Esophagus muscularis mucosa (tissue), 4 donors: ENCODE measurements around the gene CCDC83. TPM values are rescaled to one million over a fixed set of nuclear protein-coding genes. Genes with fewer than 3 reads are reported as not detected.
A peak's percentile ranks its signal among the peaks of the same experiment; 100 is the strongest.
"Not testable (repeated sequence)": the region's sequence is repeated elsewhere in the genome, so short reads cannot be mapped to it uniquely, and the experiment has no call there.

Experiments
- DNase-seq: peaks from one replicate; pipeline ENCODE4 v3.0.0-alpha.2; 2017; ENCODE audit errors: extremely low spot score
- H3K27ac ChIP-seq, 4 donors: fragments of 200-600 bp; sonication (generic); replicated peaks in 1 of 4; 1 replicate in 3 of 4; 2 replicates in 1 of 4; pipeline ENCODE4 v1.5.1; 2016 to 2019; ENCODE audit warnings: mild to moderate bottlenecking in 1 of 4
- H3K27me3 ChIP-seq, 4 donors: fragments of 200-600 bp; sonication (generic); one replicate each; pipeline versions ENCODE4 v1.5.1 to v1.6.0; 2016 to 2019
- H3K36me3 ChIP-seq, 4 donors: fragments of 200-600 bp; sonication (generic); one replicate each; pipeline ENCODE4 v1.5.1; 2016 to 2019
- H3K4me1 ChIP-seq, 4 donors: fragments of 200-600 bp; sonication (generic); one replicate each; pipeline ENCODE4 v1.5.1; 2016 to 2019
- H3K4me3 ChIP-seq, 4 donors: fragments of 200-600 bp; sonication (generic); 1 replicate in 2 of 4; 2 replicates in 2 of 4; pipeline ENCODE4 v1.5.1; 2016 to 2019; ENCODE audit warnings: mild to moderate bottlenecking in 4 of 4, moderate library complexity in 1 of 4
- H3K9me3 ChIP-seq, 4 donors: fragments of 200-600 bp; sonication (generic); 1 replicate in 3 of 4; 2 replicates in 1 of 4; pipeline ENCODE4 v1.5.1; 2016 to 2019
- CTCF ChIP-seq, 3 experiments: fragments of 200-600 bp in 2 of 3; fragments of 450-650 bp in 1 of 3; sonication (generic) in 2 of 3; IDR thresholded peaks; one replicate each; pipeline ENCODE4 v1.5.1; 2017 to 2019; ENCODE audit warnings: antibody characterized with exemption in 3 of 3, mild to moderate bottlenecking in 2 of 3, moderate library complexity in 1 of 3
- EP300 ChIP-seq: sonication (generic); formaldehyde crosslinking; IDR thresholded peaks from one replicate; pipeline ENCODE4 v1.6.1; 2017; ENCODE audit warnings: antibody characterized with exemption
- POLR2A ChIP-seq: fragments of 450-650 bp; IDR thresholded peaks from one replicate; pipeline ENCODE4 v1.6.1; 2017; ENCODE audit warnings: antibody characterized with exemption, moderate library complexity, mild to moderate bottlenecking, low read depth
- POLR2AphosphoS5 ChIP-seq, 2 donors: sonication (generic); formaldehyde crosslinking; IDR thresholded peaks; one replicate each; pipeline ENCODE4 v1.6.1; 2017; ENCODE audit warnings: antibody characterized with exemption in 2 of 2
- WGBS: methylation state at CpG from one replicate; pipeline ENCODE4 v1.1.5; 2018; 5-methylcytosine and 5-hydroxymethylcytosine counted together
- intact Hi-C: fragments of 100-400 bp; cut with DNase I; formaldehyde crosslinking; loops from one replicate; pipeline ENCODE4 v1.15.1; 2023
- total RNA-seq, 4 donors: library from RNA; depleted of rRNA; stranded (reverse); fragments of >200 nt; gene quantifications; one replicate each; pipeline versions ENCODE4 v1.1.0 to v1.2.1, GENCODE V29; 2016

The CCDC83 gene
- total RNA-seq, 4 donors from 2014 or later = not detected

- TF ChIP-seq EP300 (no peak), CTCF (IDR thresholded peaks at IDR 0.05) (no peak), POLR2AphosphoS5 (IDR thresholded peaks at IDR 0.05) (no peak), POLR2A (no peak)
- WGBS = 69% methylated on average over 1 of the region's 1 CpG
Measured at GRCh38 chr11:85923455-85923854, 68.3 kb downstream of the CCDC83 start.

GRCh38 chr11:85926653-85927214 lies 71.6 kb downstream of the CCDC83 start:
- H3K4me3 ChIP-seq, DNase-seq, H3K9me3 ChIP-seq, H3K27me3 ChIP-seq, intact Hi-C loops, H3K27ac ChIP-seq, H3K4me1 ChIP-seq, H3K36me3 ChIP-seq: not testable (repeated sequence)
- 95% methylated on average over 2 of the region's 2 CpGs for WGBS

More at GRCh38 chr11:85923455-85923854, 68.3 kb downstream of the CCDC83 start:
- DNase-seq = no peak
- H3K36me3 ChIP-seq = no peaks in the 10 kb centered on the region
- H3K27ac ChIP-seq = no peak overlapping the region
- peaks cover 0 to 5% (median 0%) of the 10 kb centered on the region in 4 donors for H3K27me3 ChIP-seq
- H3K4me1 ChIP-seq = no peaks in the 10 kb centered on the region
- H3K4me3 ChIP-seq = no peak overlapping the region
- H3K9me3 ChIP-seq = no peaks in the 10 kb centered on the region
- intact Hi-C loops = no loop called here

DNA sequence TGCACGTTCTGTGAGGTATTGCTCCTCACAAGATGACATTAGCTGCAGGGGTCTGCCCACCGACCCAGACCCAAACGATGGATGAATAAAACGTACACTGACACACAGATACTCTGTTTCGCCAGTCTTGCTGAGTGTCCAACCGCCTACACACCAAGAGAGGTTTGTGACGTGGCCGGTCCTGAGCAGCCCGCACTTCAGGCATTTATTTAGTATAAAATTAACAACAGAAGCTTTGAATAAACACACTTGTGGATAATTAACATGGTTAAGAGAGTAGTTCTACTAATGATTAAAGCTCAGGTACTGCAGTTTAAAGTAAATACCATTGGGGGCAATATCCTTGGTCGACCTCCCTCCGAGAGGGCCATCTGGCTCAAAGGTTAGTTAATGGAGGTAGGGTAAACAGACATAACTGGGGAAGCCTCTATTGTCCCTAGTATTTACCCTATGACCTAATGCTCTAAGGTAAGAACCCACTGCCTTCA lies 75.7 kb downstream of the CCDC83 start:
- intact Hi-C loops = no loop called here
- Histone ChIP-seq H3K9me3 (no peaks in the 10 kb centered on the region), H3K4me1 (peaks cover 0 to 6% (median 2%) of the 10 kb centered on the region in 4 donors), H3K36me3 (no peaks in the 10 kb centered on the region), H3K27me3 (no peaks in the 10 kb centered on the region), H3K4me3 (no peak overlapping the region), H3K27ac (no peak overlapping the region)
- 94% methylated on average over 11 of the region's 11 CpGs for WGBS
- DNase-seq = no peak
- TF ChIP-seq POLR2AphosphoS5 (IDR thresholded peaks at IDR 0.05) (no peak), POLR2A (no peak), EP300 (no peak), CTCF (IDR thresholded peaks at IDR 0.05) (no peak)

- Histone ChIP-seq H3K4me1 (peaks cover 0 to 6% (median 2%) of the 10 kb centered on the region in 4 donors), H3K9me3 (no peaks in the 10 kb centered on the region), H3K27ac (no peak overlapping the region), H3K4me3 (peak overlapping the region; percentile 23 to 42 (median 36)), H3K27me3 (no peaks in the 10 kb centered on the region), H3K36me3 (no peaks in the 10 kb centered on the region)
- 34% methylated on average over 21 of the region's 47 CpGs for WGBS
- intact Hi-C loops = no loop called here
- no peak for DNase-seq
- TF ChIP-seq EP300 = no peak
- no peak for TF ChIP-seq POLR2AphosphoS5 (IDR thresholded peaks at IDR 0.05)
- no peak for TF ChIP-seq POLR2A
- TF ChIP-seq CTCF (IDR thresholded peaks at IDR 0.05) = no peak
Measured at GRCh38 chr11:85934596-85935169, 79.5 kb downstream of the CCDC83 start.

DNA sequence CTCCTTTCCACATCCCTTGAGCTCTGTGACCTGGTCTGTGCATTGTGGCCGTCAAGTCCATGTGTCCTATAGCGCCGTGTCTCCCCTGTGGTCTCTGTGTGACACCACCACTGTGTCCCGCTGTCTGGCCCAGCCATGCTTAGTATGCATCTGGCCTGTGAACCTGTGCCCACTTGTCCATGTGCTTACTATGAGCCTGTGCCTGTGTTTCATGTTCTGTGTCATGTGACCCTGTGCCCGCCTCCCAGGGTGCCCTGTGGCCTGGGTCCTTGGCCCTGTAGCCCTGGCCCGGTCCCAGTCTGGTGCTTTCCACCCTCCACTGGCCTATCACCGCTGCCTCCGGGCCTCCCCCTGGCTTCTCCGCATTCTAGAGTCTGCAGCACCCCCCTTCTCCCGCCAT lies 80.6 kb downstream of the CCDC83 start:
- intact Hi-C loops = no loop called here
- Histone ChIP-seq H3K4me1 (peaks cover 0 to 6% (median 2%) of the 10 kb centered on the region in 4 donors), H3K9me3 (no peaks in the 10 kb centered on the region), H3K27me3 (no peaks in the 10 kb centered on the region), H3K27ac (no peak overlapping the region), H3K4me3 (no peak overlapping the region), H3K36me3 (no peaks in the 10 kb centered on the region)
- TF ChIP-seq CTCF (IDR thresholded peaks at IDR 0.05) (no peak), EP300 (no peak), POLR2AphosphoS5 (IDR thresholded peaks at IDR 0.05) (no peak), POLR2A (no peak)
- no peak for DNase-seq
- WGBS = 94% methylated on average over 10 of the region's 10 CpGs
